TTC549 (cell line): ENCODE results near the gene ABCG1.
"Not testable (repeated sequence)": the region's sequence is repeated elsewhere in the genome, so short reads cannot be mapped to it uniquely, and the experiment has no call there.

Experiments
- FAIRE-seq: peaks from 2 replicates; lab custom pipeline; 2012; peaks lifted over from hg19 to GRCh38; lab: Jason Lieb, UNC

ABCG1 gene

DNA sequence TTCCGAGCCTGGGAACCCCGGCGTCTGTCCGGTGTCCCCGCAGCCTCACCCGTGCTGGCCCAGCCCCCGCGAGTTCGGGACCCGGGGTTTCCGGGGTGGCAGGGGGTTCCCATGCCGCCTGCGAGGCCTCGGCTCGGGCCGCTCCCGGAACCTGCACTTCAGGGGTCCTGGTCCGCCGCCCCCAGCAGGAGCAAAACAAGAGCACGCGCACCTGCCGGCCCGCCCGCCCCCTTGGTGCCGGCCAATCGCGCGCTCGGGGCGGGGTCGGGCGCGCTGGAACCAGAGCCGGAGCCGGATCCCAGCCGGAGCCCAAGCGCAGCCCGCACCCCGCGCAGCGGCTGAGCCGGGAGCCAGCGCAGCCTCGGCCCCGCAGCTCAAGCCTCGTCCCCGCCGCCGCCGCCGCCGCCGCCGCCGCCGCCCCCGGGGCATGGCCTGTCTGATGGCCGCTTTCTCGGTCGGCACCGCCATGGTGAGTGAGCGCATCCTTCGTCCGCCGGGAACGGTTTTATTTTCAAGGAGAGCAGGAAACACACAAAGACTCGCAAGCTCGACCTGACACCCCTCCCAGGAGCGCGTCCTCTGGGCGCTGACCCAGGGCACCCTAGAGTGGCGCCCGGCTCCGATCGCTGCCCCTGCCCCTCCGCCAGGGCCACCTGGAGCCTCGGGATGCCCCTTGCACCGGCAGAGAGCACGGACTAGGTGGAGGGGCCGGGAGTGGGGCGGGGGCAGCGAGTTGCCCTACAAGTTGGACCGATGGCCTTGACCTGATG, at the start of gene ABCG1:
Gene ABCG1 (plus strand): TSS at position 305 of the 770 bp plus-strand sequence. CDS start 123 bp downstream, at position 428.
- FAIRE-seq, result no peak

GRCh38 chr21:42169758-42170157, 49.2 kb upstream of the ABCG1 start:
- no peak for FAIRE-seq

DNA sequence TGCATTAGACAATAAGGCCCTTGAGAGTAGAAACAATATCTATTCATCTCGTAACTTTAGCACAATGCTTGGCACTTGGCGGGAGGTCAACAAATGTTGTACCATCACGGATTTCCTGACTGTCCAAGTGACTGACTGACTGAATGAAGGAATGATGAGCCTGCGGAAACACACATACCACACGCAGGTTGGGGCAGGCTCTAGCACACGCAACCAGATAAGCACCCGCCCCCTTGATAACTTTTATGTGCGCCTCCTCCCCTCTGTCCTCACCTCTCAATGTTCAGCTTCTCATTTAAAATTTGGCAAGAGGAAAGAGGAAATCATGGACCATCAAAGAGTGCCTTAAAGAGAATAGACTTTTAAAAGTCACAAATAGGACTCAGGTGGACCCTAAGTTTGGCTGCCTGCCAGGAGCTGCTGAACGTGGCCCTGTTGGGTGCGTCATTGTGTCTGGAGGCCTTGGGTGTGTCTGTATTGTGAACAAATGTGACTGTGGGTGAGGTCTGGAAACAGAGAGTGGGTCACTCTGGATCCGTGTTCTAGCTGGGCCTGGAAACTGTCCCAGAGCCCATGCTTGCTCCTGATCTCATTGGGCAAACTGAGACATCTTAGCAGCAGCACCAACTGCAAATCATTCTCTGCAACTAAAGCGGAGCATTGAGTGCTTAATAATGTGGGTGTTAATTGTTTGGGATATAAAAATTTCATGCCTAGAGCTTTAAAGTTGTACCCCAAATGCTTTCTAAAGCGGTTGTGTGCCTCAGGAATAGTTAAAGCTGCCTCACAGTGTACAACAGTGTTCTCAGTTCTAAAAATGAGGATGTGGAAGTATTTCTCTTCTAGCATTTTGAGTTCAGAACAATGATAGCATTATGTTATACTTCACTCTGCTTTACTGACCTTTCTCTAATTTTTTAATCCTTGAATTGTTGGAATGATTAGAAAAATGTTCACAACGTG, 47.6 kb upstream of the ABCG1 start:
- no peak for FAIRE-seq

DNA sequence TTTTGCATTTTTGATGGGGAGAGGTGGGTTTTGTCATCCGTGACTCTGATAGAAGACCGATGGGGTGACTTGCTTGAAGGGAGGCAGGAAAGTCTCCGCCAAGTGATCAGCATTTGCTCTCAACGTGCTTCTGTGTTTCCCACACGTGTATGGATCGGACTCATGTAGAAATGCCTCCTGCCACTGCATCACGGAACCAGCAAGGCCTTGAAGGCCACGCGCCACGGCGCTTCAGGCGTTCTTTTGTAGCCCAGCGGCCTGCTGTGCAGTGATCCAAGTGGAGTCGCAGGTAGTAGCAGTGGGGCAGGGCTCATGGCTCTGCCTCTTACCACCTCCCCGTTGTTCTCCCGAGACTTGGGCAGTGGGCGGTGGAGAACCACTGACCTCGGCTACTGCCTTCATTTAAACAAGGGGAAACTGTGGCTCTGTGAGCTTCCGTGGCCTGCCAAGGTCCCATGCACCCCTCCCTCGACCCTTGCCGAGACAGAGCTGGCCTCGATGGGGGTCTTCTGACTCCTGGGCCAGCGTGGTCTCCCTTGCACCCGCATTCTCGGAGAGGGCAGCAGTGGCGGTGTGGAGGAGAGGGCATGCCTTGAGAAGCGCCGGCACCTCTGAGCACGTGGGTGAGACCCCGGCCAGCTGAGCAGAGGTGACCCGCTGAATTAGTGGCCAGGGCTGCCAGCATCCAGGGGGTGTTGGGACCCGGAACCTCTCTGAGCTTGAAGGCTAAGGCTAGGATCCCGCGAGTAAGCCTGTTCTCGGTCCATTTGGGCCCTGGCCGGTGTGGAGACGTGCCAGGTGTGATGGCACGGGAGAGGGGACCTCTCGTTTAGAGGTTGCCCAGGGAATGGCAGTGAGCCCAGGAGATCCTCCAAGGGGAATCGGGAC, 46.1 kb upstream of the ABCG1 start:
- no peak for FAIRE-seq

- no peak for FAIRE-seq
Observed at GRCh38 chr21:42174173-42174572, 44.8 kb upstream of the ABCG1 start.

DNA sequence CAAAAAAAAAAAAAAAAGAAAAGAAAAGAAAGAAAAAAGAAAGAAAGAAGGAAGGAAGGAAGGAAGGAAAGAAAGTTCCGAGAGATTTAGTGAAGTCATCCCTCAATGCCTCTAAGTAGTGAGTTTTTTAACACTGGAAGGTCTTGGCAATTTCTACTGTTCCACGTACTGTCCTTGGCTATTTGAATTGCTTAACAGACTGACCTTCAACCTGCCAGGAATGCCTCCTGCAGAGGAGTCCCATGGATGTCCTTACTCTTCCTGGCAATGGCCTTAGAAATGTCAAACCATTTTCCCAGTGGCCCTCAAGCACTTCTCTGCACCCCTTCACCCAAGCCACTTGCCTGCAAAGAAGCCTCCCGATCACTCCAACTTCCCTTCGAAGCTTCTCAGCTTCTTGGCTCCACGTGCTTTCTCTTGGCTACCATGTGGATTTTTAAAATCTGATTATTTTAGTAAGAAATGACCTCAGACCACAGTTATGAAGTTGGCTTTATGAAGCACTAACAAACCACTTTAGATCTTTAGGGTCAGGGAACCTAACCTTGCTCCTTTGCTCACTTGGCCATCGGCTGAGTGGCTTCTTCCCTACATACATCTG, 43.7 kb upstream of the ABCG1 start:
- FAIRE-seq, result no peak

DNA sequence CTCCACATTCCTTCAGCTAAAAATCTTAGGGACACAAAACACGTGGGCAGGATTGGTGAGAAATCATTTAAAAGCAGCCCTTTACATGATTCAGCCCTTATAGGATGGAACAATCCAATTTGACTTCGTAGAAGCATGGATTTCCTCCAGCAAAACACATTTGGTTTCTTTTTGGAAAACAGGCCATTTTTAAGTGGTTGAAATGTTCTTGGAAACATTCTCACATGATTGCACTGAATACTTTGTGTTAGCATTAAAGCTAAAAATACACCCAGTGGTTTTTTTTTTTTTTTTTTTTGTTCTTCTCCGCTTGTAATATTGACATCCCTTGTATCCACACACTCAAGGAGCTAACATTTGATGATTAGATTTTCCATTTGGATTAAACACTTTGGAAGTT, 42.1 kb upstream of the ABCG1 start:
- no peak for FAIRE-seq

DNA sequence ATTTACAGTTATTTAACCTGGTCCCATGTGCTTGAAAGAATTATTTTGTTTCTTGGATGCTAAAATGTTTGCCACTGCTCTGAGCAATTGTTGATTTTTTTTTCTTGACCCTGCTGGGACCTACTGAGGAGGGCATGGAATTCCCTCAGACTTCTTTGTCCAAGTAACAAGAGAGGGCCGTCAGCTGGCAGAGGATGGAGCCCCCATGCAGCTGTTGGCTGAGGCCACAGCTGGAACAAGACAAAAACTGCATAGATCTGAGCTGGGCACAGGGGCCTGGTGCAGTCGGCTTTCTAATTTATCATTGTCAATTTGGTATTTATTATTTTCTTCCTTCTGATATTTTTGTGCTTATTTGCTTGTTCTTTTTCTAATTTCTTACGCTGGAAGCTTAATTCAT, 39.6 kb upstream of the ABCG1 start:
- no peak for FAIRE-seq

DNA sequence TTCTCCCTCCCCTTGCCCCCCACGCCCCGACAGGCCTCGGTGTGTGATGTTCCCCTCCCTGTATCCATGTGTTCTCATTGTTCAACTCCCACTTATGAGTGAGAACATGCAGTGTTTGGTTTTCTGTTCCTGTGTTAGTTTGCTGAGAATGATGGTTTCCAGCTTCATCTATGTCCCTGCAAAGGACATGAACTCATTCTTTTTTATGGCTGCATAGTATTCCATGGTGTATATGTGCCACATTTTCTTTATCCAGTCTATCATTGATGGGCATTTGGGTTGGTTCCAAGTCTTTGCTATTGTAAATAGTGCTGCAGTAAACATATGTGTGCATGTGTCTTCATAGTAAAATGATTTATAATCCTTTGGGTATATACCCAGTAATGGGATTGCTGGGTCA, 38.9 kb upstream of the ABCG1 start:
- FAIRE-seq, result not testable (repeated sequence)

- FAIRE-seq, result no peak
Observed at GRCh38 chr21:42182713-42183371, 36.1 kb upstream of the ABCG1 start.

DNA sequence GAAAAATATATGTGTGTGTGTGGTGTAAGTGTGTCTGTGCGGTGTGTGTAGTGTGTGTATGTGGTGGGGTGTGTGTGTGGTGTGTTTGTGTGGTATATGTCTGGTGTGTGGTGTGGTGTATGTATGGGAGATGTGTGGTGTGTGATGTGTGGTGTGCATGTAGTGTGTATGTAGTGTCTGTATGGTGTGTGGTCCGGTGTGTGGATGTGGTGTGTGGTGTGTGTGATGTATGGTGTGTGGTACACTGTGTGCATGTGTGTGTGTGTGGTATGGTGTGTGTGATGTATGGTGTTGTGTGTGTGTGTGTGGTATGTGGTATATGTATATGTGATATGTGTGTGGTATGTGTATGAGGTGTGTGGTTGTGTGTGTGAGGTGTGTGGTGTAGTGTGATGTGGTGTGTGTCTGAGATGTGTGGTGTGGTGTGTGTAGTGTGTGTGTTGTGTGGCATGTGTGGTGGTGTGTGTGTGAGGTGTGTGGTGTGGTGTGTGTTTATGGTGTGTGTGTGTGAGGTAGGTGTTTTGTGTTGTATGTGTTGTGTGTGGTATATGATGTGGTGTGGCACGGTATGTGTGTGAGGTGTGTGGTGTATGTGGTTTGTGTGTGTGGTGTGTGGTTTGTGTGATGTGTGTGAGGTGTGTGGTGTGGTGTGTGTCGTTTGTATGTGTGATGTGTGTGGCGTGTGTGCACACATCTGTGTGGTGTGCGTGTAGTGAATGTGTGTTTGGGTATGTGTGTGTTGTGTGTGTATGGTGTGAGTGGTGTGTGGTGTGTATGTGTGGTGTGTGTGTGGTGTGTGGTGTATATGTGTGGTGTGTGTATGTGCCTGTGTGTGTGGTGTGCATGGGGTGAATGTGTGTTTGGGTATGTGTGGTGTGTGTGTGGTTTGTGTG, 35.3 kb upstream of the ABCG1 start:
- no peak for FAIRE-seq

GRCh38 chr21:42186591-42186990, 32.3 kb upstream of the ABCG1 start:
- FAIRE-seq, result no peak

DNA sequence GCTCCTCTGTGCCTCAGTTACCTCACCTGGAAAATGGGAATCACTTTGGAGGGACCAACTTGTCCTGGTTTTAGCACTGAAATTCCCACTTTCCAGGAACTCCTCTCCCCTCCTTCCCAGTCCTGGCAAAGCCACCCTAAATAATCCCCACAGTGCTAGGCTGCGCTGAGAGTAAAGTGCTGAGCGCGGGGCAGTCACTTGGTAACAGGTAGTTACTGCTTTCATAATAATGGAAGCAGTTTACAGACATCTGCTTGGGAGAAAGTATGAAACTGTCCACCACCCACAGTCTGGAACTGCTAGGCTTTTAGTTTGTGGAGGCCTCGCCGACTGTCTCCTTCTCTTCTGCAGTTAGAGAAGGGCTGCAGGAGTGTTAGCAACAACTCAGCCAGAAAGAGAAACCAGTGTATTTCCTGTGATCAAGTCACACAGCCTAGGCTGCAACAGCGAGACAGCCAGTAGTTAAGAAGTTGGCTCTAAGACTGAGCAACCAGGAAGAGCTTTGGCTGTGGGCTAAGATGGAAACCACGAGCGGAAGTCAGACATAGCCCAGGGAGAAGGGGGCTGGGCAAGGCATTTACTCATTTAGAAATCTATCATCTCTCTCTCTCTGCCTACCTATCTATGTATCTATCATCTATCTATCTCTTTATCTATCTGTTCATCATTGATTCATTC, 30.8 kb upstream of the ABCG1 start:
- no peak for FAIRE-seq

DNA sequence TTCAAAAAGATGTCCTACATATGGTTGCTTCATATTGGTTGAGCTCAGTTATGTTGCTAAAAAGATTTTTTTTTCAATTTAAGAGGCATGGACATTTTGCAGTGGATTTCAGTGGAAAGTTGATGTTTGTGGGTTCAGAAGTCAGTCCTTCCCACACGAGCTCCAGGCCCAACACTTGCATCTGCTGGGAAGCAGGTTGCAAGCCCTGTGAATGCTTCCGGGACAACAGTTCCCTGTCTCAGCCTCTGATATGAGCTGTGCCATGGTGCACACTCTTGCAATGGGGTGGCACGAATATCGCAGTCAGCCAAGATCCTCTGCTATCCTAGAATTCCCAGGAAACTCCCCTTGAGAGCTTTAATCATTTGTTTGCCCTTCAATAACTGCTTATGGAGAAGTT, 30.3 kb upstream of the ABCG1 start:
- no peak for FAIRE-seq

DNA sequence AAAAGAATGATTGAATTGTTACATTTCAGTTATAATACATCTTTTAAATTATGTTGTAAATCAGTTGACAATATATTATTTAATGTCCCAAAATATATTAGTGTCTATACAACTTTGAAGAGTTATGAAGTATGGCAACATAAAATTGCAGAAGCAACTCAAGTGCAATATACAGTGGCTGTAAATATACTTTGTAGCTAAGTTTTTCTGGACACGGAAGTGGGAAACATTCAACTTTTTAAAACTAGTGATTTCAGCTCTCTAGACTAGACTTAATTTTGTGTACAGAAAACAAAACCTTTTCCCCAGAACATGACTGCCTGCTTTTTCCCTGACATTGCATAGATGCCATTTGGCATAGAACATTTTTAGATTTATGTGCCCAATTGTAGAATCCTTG, 29.5 kb upstream of the ABCG1 start:
- no peak for FAIRE-seq

- no peak for FAIRE-seq
Observed at GRCh38 chr21:42189860-42190485, 29.0 kb upstream of the ABCG1 start.

DNA sequence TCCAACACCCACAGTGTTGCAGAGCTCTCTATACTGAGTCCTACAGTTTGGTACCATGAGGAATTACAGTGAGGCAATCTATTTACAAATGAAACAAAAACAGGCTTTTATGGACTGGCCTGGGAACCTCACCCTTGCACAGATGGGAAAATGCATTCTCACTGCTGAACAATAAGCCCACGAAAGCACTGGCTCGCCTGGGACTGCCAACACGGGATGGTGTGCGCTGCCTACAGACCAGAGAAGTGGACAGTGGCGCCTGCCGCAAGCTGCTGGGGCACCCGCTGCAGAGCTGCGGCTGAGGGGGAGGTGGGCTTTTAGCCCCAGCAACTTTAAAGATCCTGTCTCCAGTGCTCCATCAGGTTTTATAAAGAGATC, 28.5 kb upstream of the ABCG1 start:
- FAIRE-seq, result no peak

- FAIRE-seq, result no peak
Observed at GRCh38 chr21:42191064-42191463, 27.9 kb upstream of the ABCG1 start.
